Subcutaneous adipose tissue (tissue), 4 donors: Measurements from ENCODE around the gene SLC4A1AP. TPM values are rescaled to one million over a fixed set of nuclear protein-coding genes. Genes with fewer than 3 reads are reported as not detected.

ENCODE experiments used
- small RNA-seq: library from RNA; depleted of rRNA; stranded (forward); fragments of <200 nt; gene quantifications from one replicate; pipeline ENCODE3, GENCODE V24; 2016
- total RNA-seq, 4 donors: library from RNA; depleted of rRNA; stranded (reverse); fragments of >200 nt; gene quantifications; one replicate each; pipeline ENCODE4 v1.1.0, GENCODE V29; 2016

Gene SLC4A1AP
- total RNA-seq, 4 donors from 2014 or later: 20.7 to 23.1 (median 22.3) TPM

Small RNAs within 50 kb of the gene (small RNA-seq; reads per million reads assigned to genes)
- gene RF00340: not detected

Other genes starting within 250 kb of the SLC4A1AP start
- 10 to 100 TPM; 47.4 to 73.3 (median 64.2) TPM for gene NRBP1, start 235.3 kb upstream of the SLC4A1AP start, total RNA-seq
- gene KRTCAP3, start 221.5 kb upstream of the SLC4A1AP start, total RNA-seq: 1 to 10 TPM in 2 of 4 donors, under 1 TPM in 1, not detected in 1; 0.66 to 2.0 (median 1.1) TPM
- gene IFT172, start 174.1 kb upstream of the SLC4A1AP start, total RNA-seq: 10 to 100 TPM; 21.8 to 33.5 (median 25.5) TPM
- 10 to 100 TPM; 39.6 to 65.4 (median 50.9) TPM for gene FNDC4, start 168.7 kb upstream of the SLC4A1AP start, total RNA-seq
- 1 to 10 TPM in 3 of 4 donors, not detected in 1; 1.4 to 2.1 (median 1.5) TPM for gene GCKR, start 167.1 kb upstream of the SLC4A1AP start, total RNA-seq
- gene ZNF512, start 80.8 kb upstream of the SLC4A1AP start, total RNA-seq: 10 to 100 TPM; 17.1 to 24.6 (median 21.9) TPM
- 1 to 10 TPM; 2.5 to 6.6 (median 4.1) TPM for gene CCDC121, start 34.9 kb upstream of the SLC4A1AP start, total RNA-seq
- gene GPN1, start 34.8 kb upstream of the SLC4A1AP start, total RNA-seq: 10 to 100 TPM; 19.6 to 32.3 (median 27.6) TPM
- gene SUPT7L, start 275 bp upstream of the SLC4A1AP start, total RNA-seq: 10 to 100 TPM; 18.7 to 30.3 (median 23.3) TPM
- gene MRPL33, start 107.8 kb downstream of the SLC4A1AP start, total RNA-seq: 100 to 1,000 TPM in 1 of 4 donors, 10 to 100 TPM in 3; 72.1 to 138 (median 82.6) TPM
- 1 to 10 TPM; 1.5 to 3.1 (median 2.1) TPM for gene RBKS, start 226.5 kb downstream of the SLC4A1AP start, total RNA-seq
- gene BABAM2, start 226.8 kb downstream of the SLC4A1AP start, total RNA-seq: 10 to 100 TPM; 34.4 to 44.9 (median 38.3) TPM